ENCODE results near the gene BSPRY.

The BSPRY gene

GRCh38 chr9:113341712-113342410, 7.5 kb upstream of the BSPRY start:
- DNase-seq (ENCODE audit: low read depth): no peak

GRCh38 chr9:113343732-113344231, 5.6 kb upstream of the BSPRY start:
- DNase-seq (ENCODE audit: low read depth): peak; percentile 74

- no peak for DNase-seq (ENCODE audit: low read depth)
Measured at GRCh38 chr9:113345190-113345589, 4.2 kb upstream of the BSPRY start.

GRCh38 chr9:113345671-113346070, 3.7 kb upstream of the BSPRY start:
- no peak for DNase-seq (ENCODE audit: low read depth)

GRCh38 chr9:113348437-113348836, 904 bp upstream of the BSPRY start:
- no peak for DNase-seq (ENCODE audit: low read depth)

- no peak for DNase-seq (ENCODE audit: low read depth)
Measured at GRCh38 chr9:113349066-113349444, 286 bp upstream of the BSPRY start.

- DNase-seq (ENCODE audit: low read depth): no peak
Measured at GRCh38 chr9:113350107-113350661, 843 bp downstream of the BSPRY start.

GRCh38 chr9:113350937-113351336, 1.6 kb downstream of the BSPRY start:
- DNase-seq (ENCODE audit: low read depth): no peak

GRCh38 chr9:113352006-113352405, 2.7 kb downstream of the BSPRY start:
- no peak for DNase-seq (ENCODE audit: low read depth)

- no peak for DNase-seq (ENCODE audit: low read depth)
Measured at GRCh38 chr9:113352411-113352810, 3.1 kb downstream of the BSPRY start.

- DNase-seq (ENCODE audit: low read depth): no peak
Measured at GRCh38 chr9:113355040-113355596, 5.8 kb downstream of the BSPRY start.

GRCh38 chr9:113356686-113357292, 7.4 kb downstream of the BSPRY start:
- no peak for DNase-seq (ENCODE audit: low read depth)

- DNase-seq (ENCODE audit: low read depth): no peak
Measured at GRCh38 chr9:113359385-113359784, 10.0 kb downstream of the BSPRY start.

GRCh38 chr9:113360242-113360842, 11.0 kb downstream of the BSPRY start:
- no peak for DNase-seq (ENCODE audit: low read depth)

GRCh38 chr9:113361304-113362018, 12.1 kb downstream of the BSPRY start:
- peak; percentile 60 for DNase-seq (ENCODE audit: low read depth)

- no peak for DNase-seq (ENCODE audit: low read depth)
Measured at GRCh38 chr9:113363336-113363735, 14.0 kb downstream of the BSPRY start.

- DNase-seq (ENCODE audit: low read depth): no peak
Measured at GRCh38 chr9:113364951-113365350, 15.6 kb downstream of the BSPRY start.

GRCh38 chr9:113365652-113366051, 16.3 kb downstream of the BSPRY start:
- peak; percentile 60 for DNase-seq (ENCODE audit: low read depth)

- DNase-seq (ENCODE audit: low read depth): no peak
Measured at GRCh38 chr9:113368348-113368981, 19.1 kb downstream of the BSPRY start.

- no peak for DNase-seq (ENCODE audit: low read depth)
Measured at GRCh38 chr9:113368982-113369854, 19.9 kb downstream of the BSPRY start.

GRCh38 chr9:113369855-113370140, 20.5 kb downstream of the BSPRY start:
- DNase-seq (ENCODE audit: low read depth): no peak

Data from fibroblast of gingiva (primary cell).